K562 (cell line): ENCODE results near the gene HDAC9.

Source experiments
- CXXC5 ChIP-seq: fragments of 250-450 bp; sonication (Bioruptor Pico); IDR thresholded peaks from 2 replicates; pipeline ENCODE4 v1.8.0; 2022; ENCODE audit warnings: inconsistent platforms, mild to moderate bottlenecking, moderate library complexity
- EZH2 ChIP-seq: IDR thresholded peaks from 2 replicates; pipeline ENCODE4 v1.6.1; 2012; ENCODE audit warnings: low read depth, mild to moderate bottlenecking, inconsistent platforms, low read length, borderline replicate concordance
- JUND ChIP-seq, 2 experiments: IDR thresholded peaks; 2 replicates in 1 of 2; 3 replicates in 1 of 2; pipeline ENCODE4 v1.6.1; 2011; ENCODE audit warnings: borderline replicate concordance in 2 of 2, low read depth in 2 of 2, low read length in 2 of 2, improper control_type of control experiment in 1 of 2, missing biosample characterization in 1 of 2, missing genetic modification characterization in 1 of 2, missing genetic modification reagents in 1 of 2
- NBN ChIP-seq: fragments of 450-650 bp; IDR thresholded peaks from 2 replicates; pipeline ENCODE4 v1.6.1; 2016; ENCODE audit warnings: low read depth, mild to moderate bottlenecking
- POLR2A ChIP-seq: fragments of 450-650 bp; conservative IDR thresholded peaks from 2 replicates; pipeline ENCODE4 v1.6.1; 2016
- SIN3A ChIP-seq, 2 experiments: fragments of 150-350 bp in 1 of 2; IDR thresholded peaks; 2 replicates each; pipeline ENCODE4 v1.6.1; 2011 to 2016; ENCODE audit warnings: borderline replicate concordance in 2 of 2, low read depth in 2 of 2, low read length in 2 of 2, mild to moderate bottlenecking in 2 of 2, moderate library complexity in 2 of 2; ENCODE audit not compliant: control insufficient read depth in 1 of 2
- SMC3 ChIP-seq: conservative IDR thresholded peaks from 2 replicates; pipeline ENCODE4 v1.6.1; 2011; ENCODE audit warnings: low read depth, low read length, improper control_type of control experiment; ENCODE audit not compliant: insufficient read depth
- SP1 ChIP-seq: sonication (generic); formaldehyde crosslinking; IDR thresholded peaks from 2 replicates; pipeline ENCODE4 v1.8.1; 2022; ENCODE audit warnings: mild to moderate bottlenecking, missing genetic modification reagents
- TF ChIP-seq, protein P1 (sequence below), 3 experiments: IDR thresholded peaks in 2 of 3; conservative IDR thresholded peaks in 1 of 3; 2 replicates each; pipeline ENCODE4 v1.5.1; 2011 to 2012; ENCODE audit warnings: low read length in 3 of 3, mild to moderate bottlenecking in 3 of 3, control low read depth in 2 of 3, improper control_type of control experiment in 1 of 3, inconsistent platforms in 1 of 3, low read depth in 1 of 3, mixed read lengths in 1 of 3, moderate library complexity in 1 of 3; ENCODE audit not compliant: insufficient read depth in 2 of 3

- TF ChIP-seq CXXC5 (no peak), SIN3A (IDR thresholded peaks at IDR 0.05; ENCODE audit: borderline replicate concordance in 2 of 2, control insufficient read depth in 1 of 2, low read depth in 2 of 2, low read length in 2 of 2) (no peak), NBN (no peak), SP1 (no peak), POLR2A (no peak), EZH2 (no peak), SMC3 (no peak), JUND (IDR thresholded peaks at IDR 0.05; ENCODE audit: borderline replicate concordance, low read depth, low read length) (no peak), JUND (tag; IDR thresholded peaks at IDR 0.05; ENCODE audit: borderline replicate concordance, low read depth, low read length) (no peak)
- TF ChIP-seq, protein P1, sequence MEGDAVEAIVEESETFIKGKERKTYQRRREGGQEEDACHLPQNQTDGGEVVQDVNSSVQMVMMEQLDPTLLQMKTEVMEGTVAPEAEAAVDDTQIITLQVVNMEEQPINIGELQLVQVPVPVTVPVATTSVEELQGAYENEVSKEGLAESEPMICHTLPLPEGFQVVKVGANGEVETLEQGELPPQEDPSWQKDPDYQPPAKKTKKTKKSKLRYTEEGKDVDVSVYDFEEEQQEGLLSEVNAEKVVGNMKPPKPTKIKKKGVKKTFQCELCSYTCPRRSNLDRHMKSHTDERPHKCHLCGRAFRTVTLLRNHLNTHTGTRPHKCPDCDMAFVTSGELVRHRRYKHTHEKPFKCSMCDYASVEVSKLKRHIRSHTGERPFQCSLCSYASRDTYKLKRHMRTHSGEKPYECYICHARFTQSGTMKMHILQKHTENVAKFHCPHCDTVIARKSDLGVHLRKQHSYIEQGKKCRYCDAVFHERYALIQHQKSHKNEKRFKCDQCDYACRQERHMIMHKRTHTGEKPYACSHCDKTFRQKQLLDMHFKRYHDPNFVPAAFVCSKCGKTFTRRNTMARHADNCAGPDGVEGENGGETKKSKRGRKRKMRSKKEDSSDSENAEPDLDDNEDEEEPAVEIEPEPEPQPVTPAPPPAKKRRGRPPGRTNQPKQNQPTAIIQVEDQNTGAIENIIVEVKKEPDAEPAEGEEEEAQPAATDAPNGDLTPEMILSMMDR (IDR thresholded peaks at IDR 0.05 in 2 of 3, conservative IDR thresholded peaks at IDR 0.05 in 1 of 3; ENCODE audit: insufficient read depth in 2 of 3, low read depth in 1 of 3, low read length in 3 of 3): no peak
These were observed 285.4 kb downstream of the HDAC9 start for GRCh38 chr7:18780938-18781337.
